Measurements from ENCODE around the gene CALML3.
"Not testable (repeated sequence)": the region's sequence is repeated elsewhere in the genome, so short reads cannot be mapped to it uniquely, and the experiment has no call there.

CALML3 gene

DNA sequence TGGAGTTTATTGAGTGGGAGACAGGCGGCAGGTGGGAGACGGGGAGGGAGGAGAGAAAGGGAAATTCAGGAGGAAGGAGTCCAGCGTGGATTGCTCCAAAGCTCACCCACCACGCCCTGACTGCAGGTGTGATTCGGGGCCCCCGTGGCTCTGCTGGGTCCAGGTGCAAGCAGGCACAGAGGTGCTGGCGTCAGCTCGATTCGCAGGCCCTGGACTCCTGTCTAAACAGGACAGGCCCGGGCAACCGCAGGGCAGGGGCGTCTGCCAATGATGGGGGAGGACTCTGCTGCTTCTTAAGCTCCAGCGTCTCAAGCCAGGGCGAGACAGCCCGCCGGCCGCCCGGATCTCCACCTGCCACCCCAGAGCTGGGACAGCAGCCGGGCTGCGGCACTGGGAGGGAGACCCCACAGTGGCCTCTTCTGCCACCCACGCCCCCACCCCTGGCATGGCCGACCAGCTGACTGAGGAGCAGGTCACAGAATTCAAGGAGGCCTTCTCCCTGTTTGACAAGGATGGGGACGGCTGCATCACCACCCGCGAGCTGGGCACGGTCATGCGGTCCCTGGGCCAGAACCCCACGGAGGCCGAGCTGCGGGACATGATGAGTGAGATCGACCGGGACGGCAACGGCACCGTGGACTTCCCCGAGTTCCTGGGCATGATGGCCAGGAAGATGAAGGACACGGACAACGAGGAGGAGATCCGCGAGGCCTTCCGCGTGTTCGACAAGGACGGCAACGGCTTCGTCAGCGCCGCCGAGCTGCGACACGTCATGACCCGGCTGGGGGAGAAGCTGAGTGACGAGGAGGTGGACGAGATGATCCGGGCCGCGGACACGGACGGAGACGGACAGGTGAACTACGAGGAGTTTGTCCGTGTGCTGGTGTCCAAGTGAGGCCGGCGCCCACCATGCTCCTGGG lies at the start of gene CALML3:
Gene CALML3 (plus strand): TSS at position 321 of the 920 bp plus-strand sequence. CDS start 125 bp downstream, at position 446.
- no peak for DNase-seq

DNA sequence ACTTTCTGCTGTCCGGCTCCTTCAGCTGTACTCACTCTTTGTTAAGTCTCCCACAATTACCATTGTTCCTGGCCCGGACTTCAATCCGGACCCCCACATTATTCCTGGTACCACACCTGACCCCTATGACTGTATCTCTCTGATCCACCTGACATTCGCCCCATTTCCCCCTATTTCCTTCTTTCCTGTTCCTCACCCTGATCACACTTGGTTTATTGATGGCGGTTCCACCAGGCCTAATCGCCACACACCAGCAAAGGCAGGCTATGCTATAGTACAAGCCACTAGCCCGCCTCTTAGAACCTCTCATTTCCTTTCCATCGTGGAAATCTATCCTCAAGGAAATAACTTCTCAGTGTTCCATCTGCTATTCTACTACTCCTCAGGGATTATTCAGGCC lies 49.7 kb upstream of the CALML3 start:
- DNase-seq: not testable (repeated sequence)

DNA sequence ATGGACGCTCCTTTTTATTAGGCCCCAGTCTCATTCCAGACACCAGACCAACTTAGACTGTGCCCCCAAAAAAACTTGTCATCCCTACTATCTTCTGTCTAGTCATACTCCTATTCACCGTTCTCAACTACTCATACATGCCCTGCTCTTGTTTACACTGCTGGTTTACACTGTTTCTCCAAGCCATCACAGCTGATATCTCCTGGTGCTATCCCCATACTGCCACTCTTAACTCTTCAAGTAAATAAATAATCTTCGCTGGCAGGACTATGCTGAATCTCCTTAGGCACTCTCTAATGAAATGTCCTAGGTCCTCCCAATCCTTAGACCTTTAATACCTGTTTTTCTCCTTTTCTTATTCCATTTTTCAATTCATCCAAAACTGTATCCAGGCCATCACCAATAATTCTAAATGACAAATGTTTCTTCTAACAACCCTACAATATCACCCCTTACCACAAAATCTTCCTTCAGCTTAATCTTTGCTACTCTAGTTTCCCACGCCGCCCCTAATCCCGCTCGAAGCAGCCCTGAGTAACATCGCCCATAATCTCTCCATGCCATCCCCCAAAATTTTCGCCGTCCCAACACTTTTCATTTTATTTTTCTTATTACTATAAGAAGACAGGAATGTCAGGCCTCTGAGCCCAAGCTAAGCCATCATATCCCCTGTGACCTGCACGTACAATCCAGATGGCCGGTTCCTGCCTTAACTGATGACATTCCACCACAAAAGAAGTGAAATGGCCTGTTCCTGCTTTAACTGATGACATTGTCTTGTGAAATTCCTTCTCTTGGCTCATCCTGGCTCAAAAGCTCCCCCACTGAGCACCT lies 48.6 kb upstream of the CALML3 start:
- not testable (repeated sequence) for DNase-seq

DNA sequence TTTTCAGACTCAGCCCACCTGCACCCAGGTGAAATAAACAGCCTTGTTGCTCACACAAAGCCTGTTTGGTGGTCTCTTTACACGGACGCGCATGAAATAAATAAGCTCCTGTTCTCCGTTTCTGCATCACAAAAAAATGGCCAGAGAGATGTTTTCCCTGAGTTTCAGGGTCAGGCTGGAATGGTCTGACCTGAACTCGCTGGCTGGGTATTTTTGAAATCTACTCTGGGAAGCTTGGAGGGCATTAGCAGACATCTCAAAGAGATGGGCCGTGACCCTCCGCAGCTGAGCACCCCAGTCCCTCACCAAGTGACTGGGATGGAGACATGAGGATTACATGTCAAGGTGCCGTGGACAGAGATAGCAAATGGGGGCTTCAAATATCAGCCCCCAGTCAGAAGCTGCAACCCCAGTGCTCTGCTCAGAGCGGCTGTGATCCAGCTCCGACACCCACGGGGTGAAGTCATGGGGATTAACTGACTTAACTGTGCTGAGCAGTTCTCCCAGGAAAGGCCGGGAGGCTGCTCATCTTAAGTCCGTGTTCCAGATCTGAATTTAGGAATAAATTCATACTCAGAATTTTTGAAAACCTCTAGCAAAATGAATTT lies 47.7 kb upstream of the CALML3 start:
- DNase-seq: no peak

DNA sequence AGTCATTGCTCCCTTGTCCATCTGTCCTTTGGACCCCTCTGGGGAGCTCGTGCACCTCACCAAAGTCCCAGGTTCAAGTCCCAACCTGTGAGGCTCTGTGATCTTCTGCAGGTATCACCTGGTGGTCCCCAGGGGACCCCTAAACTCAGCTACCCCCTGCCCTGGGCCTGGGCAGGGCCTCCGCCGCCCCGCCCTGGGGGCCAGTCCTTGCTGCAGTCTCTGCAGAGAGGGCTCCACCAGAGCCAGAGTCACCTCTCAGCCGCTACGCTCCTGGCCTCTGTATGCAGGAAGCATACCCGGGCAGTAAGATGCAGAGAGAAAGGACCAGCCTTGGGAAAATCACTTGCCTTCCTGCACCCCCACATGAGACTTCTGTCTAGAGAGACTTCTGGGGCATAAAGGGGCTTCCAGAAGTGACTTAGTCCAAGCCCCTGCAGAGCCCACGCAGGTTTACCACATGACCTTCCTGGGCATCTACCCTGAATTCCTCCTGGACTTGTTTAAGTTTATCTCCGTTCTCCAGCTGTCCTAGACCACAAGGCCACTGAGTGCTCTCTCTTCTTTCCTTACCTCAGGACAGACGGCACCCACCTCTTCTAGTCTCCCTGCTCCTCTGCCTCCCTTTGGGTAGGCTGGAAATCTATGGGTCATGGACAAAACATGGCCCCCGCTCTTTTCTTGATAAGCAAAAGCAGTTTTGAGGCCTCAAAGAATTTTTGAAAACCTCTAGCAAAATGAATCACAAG lies 46.6 kb upstream of the CALML3 start:
- DNase-seq: no peak

DNA sequence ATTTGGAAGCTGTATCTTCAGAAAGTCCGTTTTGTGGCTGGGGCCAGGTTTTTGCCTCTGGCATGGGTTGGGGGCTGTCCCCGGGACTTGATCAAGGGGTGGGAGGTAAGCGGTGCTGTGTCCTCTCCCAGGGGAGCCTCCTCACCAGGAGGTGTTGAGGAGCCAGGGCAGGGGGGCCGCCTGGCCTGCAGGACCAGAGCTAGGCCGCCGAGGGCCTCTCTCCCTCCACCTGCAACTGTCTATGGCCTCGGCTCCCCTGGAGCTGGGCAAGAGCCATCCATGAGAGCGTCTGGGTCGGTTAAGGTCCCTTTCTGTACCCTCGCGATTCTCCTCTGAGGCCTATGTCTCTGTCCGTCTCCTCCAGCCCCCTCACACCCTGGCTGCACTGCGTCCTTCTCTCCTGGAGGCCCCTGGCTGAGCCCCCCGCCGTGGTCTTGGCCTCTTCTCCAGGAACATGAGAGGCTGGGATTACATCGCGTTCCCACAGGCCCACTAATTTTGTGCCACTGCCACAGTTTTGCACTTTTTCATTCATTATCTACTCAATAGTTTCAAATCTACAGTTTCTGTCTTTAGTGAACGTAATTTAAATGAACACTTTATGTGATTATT lies 46.0 kb upstream of the CALML3 start:
- DNase-seq: no peak

DNA sequence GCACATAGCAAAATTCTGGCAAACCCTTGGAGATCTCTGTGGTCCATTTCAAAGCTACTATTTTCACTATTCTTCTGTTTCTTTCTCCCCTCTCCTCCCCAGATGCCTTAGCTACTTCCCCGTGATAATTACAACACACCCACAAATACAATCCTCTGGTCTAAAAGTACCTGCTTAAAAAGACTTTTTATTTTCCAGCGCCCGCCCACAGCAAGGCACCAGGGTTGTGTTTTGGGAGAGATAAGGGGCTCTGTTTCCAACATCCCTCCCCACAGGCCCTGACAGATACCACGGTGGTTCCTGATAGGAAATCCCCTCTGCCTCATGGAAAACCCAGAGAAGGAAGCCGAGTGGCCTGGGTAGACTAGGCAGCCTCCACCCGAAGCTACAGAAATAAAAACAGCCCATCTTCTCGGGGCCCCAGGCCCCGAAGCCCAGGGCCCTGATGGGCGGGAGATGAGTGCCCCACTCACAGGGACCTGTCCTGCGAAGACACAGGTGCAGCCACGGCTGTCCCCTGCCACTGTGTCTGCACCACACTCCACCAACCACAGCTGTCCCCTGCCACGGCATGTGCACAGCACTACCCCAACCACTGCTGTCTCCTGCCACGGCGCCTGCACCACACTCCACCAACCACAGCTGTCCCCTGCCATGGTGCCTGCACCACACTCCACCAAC lies 45.1 kb upstream of the CALML3 start:
- DNase-seq: no peak

DNA sequence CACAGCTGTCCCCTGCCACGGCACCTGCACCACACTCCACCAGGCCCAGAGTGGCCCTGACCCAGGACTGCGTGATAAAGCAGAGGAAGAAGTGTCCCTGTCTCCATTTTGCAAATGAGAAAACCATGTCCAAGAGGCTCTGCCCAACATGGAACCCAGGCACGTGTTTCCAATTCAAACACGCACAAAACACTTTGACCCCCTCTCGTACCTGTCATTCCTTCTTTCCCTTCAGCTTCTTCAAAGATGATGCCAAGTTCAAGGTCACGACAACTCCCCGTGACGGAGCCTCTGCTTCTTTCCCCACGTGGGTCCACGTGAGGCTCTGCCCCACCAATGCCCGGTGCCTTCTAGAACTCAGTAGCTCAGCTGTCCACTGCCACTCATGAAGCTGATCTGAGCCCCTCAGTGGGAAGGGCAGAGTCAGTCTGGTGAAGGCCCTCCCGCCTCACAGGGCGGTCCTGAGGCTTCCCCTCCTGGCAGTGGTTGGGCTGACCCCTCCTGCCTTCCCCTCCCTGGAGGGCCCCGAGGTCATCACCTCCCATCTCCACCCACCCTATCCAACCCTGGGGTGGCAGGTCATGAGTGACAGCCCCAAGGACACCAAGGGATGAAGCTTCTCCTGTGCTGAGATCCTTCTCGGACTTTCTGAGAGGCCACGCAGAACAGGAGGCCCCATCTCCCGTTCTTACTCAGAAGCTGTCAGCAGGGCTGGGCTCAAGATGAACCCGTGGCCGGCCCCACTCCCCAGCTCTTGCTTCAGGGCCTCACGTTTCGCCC lies 44.4 kb upstream of the CALML3 start:
- DNase-seq: no peak

DNA sequence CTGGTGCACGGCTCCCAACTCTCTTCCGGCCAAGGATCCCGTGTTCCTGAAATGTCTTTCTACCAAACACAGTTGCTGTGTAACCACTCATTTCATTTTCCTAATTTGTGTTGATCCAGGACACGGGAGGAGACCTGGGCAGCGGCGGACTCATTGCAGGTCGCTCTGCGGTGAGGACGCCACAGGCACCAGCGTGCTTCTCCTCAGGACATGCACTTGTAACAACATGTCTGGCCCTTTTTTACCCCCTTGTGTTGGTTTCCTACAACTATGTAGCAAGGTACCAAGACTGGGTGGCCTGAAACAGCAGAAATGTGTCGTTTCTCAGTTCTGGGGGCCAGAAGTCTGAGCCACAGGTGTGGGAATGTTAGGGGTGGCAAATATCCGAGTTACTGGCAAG lies 43.6 kb upstream of the CALML3 start:
- DNase-seq: no peak

DNA sequence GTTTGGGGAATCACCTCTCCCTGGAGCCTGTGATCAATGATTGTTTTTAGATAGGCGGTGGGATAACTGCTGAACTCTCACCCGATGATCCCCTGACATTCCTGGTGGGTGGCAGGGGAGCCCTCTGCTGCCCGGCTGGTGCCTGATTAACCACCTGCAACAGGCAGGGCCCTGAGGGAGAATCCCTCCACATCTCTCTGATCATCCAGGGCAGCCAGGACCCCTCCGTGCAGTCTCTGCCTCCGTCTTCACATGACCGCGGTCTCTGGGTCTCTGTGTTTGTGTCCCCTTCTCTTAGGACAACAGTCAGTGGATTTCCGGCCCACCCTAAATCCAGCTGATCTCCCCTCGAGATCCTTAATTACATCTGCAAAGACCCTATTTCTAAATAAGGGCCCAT lies 42.7 kb upstream of the CALML3 start:
- no peak for DNase-seq

DNA sequence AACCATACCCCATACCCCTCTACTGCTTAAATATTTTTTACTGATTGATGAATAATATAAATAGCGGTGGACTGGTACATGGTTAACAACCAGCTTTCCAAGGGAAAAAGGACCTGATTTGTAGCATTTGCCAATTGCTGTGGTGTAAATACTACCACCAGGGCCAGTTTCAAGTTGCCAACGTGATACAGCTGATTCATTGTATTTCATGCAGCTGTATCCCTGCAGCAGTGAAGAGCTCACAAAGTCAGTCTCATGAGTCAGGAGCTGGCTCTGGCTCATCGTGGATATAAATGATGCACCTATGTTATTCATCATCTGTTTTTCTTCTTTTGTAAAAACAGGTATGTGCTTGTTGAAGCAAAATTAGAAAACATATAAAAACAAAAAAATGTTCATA lies 40.6 kb upstream of the CALML3 start:
- DNase-seq: no peak

DNA sequence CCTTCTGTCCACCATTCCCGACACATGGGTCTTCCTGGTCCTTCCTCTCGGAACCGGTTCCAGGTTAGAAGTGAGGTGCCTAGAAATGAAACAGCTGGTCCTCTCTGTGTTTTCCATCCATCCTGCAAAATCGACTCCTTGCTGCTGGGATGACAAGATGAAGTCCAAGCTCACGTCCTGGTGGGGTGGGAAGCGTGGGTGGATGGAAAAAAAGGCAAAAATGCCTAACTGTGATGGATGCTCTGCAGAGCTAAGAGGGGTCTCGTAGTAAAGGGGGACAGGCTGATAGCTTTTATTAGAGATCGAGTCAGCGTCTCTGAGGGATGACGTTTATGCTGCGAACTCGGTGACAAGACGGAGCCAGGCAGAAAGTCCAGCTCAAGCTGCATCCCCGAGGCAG lies 39.5 kb upstream of the CALML3 start:
- DNase-seq: no peak

DNA sequence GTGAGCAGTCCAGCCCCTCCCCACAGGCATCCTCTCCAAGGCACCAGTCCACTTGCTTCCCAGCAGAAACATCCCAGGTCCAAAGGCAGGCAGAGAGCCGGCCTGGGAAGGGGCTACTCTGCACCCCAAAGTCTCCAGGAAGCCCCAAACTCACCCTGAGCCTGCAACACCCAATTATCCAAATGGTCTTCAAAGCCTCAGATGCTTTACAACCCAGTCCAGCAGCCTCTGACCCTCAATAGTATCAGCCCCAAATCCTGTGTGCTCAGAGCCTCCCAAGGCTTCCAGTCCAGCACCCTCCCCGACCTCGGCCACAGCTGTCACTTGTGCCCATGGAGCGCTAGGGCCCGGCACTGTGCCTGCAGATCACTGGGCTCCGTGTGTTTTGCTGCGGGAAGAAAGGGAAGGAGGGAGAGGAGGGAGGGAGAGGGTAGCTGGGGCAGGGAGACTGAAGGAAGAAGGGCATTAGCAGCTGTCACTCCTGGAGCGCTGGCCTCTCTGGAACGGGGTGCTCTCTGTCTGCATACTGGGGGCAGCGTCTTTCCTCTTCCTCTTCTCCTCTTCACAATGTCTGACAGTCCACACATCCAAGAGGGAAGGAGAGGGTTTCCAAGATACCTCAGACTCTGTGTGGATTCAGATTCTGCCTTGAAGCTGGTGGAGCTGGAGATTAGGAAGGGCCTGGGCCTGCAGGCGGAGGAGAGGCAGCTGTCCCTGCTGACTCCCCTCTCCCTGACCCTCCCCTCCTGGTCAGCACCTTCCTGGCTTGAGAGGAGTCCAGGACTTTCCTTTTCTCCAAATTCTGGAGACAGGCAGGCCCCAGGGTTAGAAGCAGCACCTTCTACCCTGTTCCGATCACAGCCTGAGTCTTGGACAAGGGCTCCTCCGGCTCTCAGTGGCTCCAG lies 38.6 kb upstream of the CALML3 start:
- no peak for DNase-seq

DNA sequence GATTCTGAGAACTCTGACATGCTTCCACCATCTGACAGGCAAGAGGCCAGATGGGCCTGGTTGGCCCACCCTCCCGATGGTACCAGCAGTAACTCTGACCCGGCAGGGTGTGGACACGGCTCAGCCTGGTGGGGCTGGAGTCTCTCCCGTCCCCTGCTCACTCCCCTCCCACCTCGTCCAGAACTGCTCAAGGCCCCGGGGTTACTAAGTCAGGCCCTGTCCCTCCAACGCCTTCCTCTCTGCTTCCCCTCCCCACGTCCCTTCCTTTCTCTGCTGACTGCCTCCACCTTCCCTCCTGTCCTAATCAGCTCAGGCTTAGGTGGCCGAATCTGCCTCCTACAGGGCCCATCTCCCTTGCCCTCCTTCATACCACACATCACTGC lies 37.9 kb upstream of the CALML3 start:
- DNase-seq: no peak

DNA sequence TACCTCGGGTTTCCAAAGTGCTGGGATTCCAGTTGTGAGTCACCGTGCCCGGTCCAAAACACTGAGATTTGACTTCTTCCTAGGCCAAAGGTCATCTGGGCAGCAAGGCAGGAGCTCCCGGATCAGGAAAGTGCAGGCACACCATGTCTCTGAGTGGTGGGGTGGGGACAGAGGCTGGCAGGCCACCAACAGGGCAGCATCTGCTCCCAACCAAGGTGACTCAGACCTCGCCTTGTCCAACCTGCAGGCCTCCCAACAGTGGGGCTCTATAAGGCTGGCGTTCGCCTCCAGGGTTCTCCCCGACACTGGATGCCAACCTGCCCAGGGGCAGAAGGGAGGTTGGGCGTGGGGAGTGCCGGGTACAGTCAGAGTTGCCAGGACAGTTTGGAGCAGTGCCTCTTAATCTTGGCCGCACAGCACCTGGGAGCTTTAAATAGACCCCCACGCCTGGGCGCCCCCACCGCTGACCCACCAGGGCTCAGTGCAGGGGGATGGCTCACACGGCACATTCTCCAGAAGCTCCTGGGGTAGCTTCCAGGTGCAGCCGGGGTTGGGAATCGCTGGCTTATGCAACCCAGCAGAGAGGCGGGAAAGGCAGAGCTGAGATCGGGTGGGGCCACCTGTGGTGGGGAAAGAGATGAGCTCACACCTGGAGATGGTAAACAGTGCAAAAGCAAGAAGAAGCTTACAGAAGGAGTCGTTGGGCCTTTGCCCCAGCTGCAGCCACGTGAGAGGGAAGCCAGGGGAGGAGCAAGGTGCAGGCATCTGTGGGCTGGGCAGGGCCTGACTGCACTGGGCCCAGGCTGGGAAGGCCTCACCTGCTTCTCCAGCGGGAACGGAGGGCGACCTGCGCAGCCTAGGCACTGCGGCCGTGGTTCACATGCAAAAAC lies 36.2 kb upstream of the CALML3 start:
- no peak for DNase-seq

DNA sequence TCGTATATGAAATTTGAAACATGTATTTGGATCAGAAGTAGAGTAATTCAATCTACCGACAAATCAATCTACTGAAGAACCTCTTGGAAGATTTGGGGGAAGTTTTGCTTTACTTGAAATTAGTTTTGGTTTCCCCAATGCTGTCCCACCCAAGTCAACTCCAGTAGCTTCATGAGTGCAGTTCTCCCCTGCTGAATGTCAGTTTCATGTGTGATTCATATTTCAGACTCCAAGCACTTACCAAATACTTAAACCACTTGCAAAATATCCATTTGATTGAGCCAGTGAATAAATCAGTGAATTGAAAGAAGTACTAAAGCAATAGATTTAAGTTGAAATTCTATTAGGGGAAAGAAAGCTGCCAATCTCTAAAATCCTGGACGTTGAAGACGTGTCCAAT lies 34.7 kb upstream of the CALML3 start:
- DNase-seq: no peak

DNA sequence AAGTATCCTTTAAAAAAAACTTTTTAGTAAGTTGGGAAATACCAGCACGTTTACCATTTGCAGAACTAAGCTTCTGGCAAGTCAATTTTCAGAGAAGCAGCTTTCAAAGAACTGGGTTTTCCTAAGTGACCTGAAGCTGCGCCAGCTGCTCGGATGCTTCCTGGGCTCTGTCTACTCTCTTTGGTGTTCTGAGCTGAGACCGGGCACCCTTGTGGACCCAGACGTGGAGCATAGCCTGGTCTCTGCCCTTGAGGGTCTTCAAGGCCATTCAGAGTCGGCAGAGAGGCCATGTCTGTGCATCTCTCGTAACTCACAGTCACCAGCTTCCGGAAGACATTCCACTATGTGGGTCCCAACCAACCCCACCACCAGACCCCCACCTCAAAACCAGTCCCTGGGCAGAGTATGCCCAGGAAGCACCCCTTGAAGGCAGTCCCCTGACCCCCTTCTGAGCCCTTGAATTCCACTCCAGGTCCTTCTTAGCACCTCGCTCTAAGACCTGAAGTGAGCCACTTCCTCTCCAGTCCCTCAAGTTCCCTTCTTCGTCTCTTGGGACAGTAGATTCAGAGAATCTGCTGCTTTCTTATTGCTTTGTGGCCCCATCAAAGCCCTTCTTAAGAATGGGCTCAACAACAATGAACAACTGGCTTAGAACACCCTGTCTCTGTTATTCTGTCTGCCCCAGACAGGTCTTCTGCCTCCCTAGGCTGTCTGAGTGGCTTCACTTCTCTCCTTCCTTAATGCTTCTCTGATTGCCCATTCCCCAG lies 33.9 kb upstream of the CALML3 start:
- DNase-seq: no peak

DNA sequence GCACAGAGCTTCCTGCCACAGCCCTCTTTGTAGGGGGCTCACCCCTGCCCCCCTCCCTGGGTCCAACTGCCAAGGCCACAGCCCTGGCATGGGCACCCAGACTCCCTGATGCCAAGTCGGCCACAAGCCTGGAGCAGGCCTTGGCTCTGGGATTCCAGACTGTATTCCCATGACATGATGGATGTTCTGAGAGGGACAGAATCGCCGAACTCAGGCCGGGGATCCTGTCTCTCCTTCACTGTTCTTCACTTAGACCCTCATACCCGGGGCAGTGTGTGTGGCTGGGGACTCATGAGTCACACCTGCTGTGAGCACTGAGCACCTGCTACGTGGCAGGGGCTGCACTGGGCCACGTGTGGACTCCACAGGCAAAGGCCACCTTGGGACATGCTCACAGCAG lies 33.3 kb upstream of the CALML3 start:
- no peak for DNase-seq
